K562 (cell line): Measurements from ENCODE around the gene SPECC1L. TPM values are rescaled to one million over a fixed set of nuclear protein-coding genes. Genes with fewer than 3 reads are reported as not detected.
"Not testable (repeated sequence)": the region's sequence is repeated elsewhere in the genome, so short reads cannot be mapped to it uniquely, and the experiment has no call there.

Source experiments
- ATAC-seq: fragments of 200-7000 bp; cut with Tn5 transposase; 3 replicates; pipeline ENCODE4 v1.9.1; 2020; ENCODE audit warnings: moderate library complexity
- BruUV-seq: library from RNA; stranded (reverse); fragments of 400-500 nt; replicated peaks from 2 replicates; lab custom pipeline; 2021; lab: Mats Ljungman, UMichigan
- CTCF ChIA-PET: fragments of 300-600 bp; formaldehyde crosslinking; extraction: SDS; loops from one replicate; lab custom pipeline; 2021; ENCODE audit warnings: low intra/inter-chr PET ratio; lab: Yijun Ruan, JAX
- POLR2A ChIA-PET: fragments of 300-600, 350-650 bp; sonication (Branson Sonifier 250); formaldehyde crosslinking; extraction: SDS; loops from one replicate; lab custom pipeline; 2021; ENCODE audit warnings: antibody characterized with exemption, inconsistent platforms; lab: Yijun Ruan, JAX
- DNase-seq, 4 experiments: peaks; one replicate each; pipeline versions ENCODE4 v3.0.0 to v3.0.0-alpha.2; 2011 to 2018; ENCODE audit warnings: low spot score in 3 of 4, mixed read lengths in 3 of 4; ENCODE audit errors: extremely low read depth in 1 of 4
- FAIRE-seq: peaks from 2 replicates; lab custom pipeline; 2011; peaks lifted over from hg19 to GRCh38; lab: Jason Lieb, UNC
- H2AFZ ChIP-seq: 2 replicates; pipeline ENCODE4 v1.6.0; 2011; ENCODE audit warnings: low read depth, low read length, control low read depth, inconsistent platforms
- H3K27ac ChIP-seq: fragments of 200-600 bp; 3 replicates; pipeline ENCODE4 v1.8.0; 2011; ENCODE audit warnings: low read depth, mild to moderate bottlenecking, control low read depth, inconsistent platforms, low read length, moderate library complexity, mixed read lengths; ENCODE audit errors: extremely low read depth
- H3K27me3 ChIP-seq, 2 experiments: fragments of 300-600 bp in 1 of 2; 2 replicates in 1 of 2; 3 replicates in 1 of 2; pipeline versions ENCODE4 v1.6.0 to v1.8.0; 2011; ENCODE audit warnings: inconsistent platforms in 2 of 2, low read length in 2 of 2, mild to moderate bottlenecking in 1 of 2, mixed read lengths in 1 of 2, moderate library complexity in 1 of 2; ENCODE audit not compliant: control insufficient read depth in 2 of 2, insufficient read depth in 2 of 2
- H3K36me3 ChIP-seq: fragments of 300-600 bp; 3 replicates; pipeline ENCODE4 v1.8.0; 2011; ENCODE audit warnings: mild to moderate bottlenecking, low read length, inconsistent platforms; ENCODE audit not compliant: control insufficient read depth, insufficient read depth
- H3K4me1 ChIP-seq, 2 experiments: fragments of 200-600 bp in 1 of 2; replicated peaks in 1 of 2; 2 replicates in 1 of 2; 3 replicates in 1 of 2; pipeline versions ENCODE4 v1.5.1 to v1.8.0; 2011; ENCODE audit warnings: inconsistent platforms in 2 of 2, low read length in 2 of 2, mild to moderate bottlenecking in 1 of 2, mixed read lengths in 1 of 2, moderate library complexity in 1 of 2; ENCODE audit not compliant: control insufficient read depth in 2 of 2, insufficient read depth in 2 of 2
- H3K4me2 ChIP-seq: 2 replicates; pipeline ENCODE4 v1.6.1; 2011; ENCODE audit warnings: low read length, control low read depth, inconsistent platforms, mixed read lengths; ENCODE audit not compliant: insufficient read depth
- H3K4me3 ChIP-seq: fragments of 200-600 bp; sonication (generic), shearing (Covaris generic); 2 replicates; pipeline ENCODE4 v1.5.1; 2016; ENCODE audit warnings: control low read depth, inconsistent platforms
- H3K79me2 ChIP-seq: fragments of 200-600 bp; 3 replicates; pipeline ENCODE4 v1.8.0; 2011; ENCODE audit warnings: low read length, inconsistent platforms; ENCODE audit not compliant: control insufficient read depth, insufficient read depth
- H3K9ac ChIP-seq, 2 experiments: 2 replicates each; pipeline versions ENCODE4 v1.6.0 to v1.6.1; 2011; ENCODE audit warnings: low read depth in 2 of 2, low read length in 2 of 2, control low read depth in 1 of 2, inconsistent platforms in 1 of 2, mild to moderate bottlenecking in 1 of 2, mixed read lengths in 1 of 2; ENCODE audit not compliant: insufficient read depth in 1 of 2
- H3K9me1 ChIP-seq: one replicate; pipeline ENCODE4 v1.6.0; 2011; ENCODE audit warnings: inconsistent platforms, mild to moderate bottlenecking, low read length, moderate library complexity; ENCODE audit not compliant: control insufficient read depth, insufficient read depth
- H3K9me3 ChIP-seq: replicated peaks from 2 replicates; pipeline ENCODE4 v1.5.1; 2011; ENCODE audit warnings: low read depth, low read length, inconsistent platforms; ENCODE audit not compliant: control insufficient read depth, insufficient read depth
- H4K20me1 ChIP-seq: replicated peaks from 2 replicates; pipeline ENCODE4 v1.6.1; 2011; ENCODE audit warnings: low read length, inconsistent platforms, mixed read lengths; ENCODE audit not compliant: control insufficient read depth, insufficient read depth
- NFIC ChIP-seq: fragments of 450-650 bp; IDR thresholded peaks from 2 replicates; pipeline ENCODE4 v1.6.1; 2017; ENCODE audit warnings: mild to moderate bottlenecking, inconsistent platforms
- WGBS: fragments of 100-300 bp; shearing (Covaris generic); methylation state at CpG from one replicate; pipeline ENCODE4 v1.1.6; 2016; ENCODE audit warnings: low coverage, mixed read lengths; ENCODE audit not compliant: insufficient coverage; ENCODE audit errors: missing lambda C conversion rate; 5-methylcytosine and 5-hydroxymethylcytosine counted together
- in situ Hi-C: fragments of 300-500 bp; cut with MboI; formaldehyde crosslinking; loops from 4 replicates; pipeline ENCODE4 v1.15.0; 2018; ENCODE audit warnings: inconsistent platforms, mixed read lengths
- intact Hi-C: fragments of 100-400 bp; cut with micrococcal nuclease; formaldehyde crosslinking; loops from 2 replicates; pipeline ENCODE4 v1.14.2; 2022
- polyA plus RNA-seq, 8 experiments: library from polyadenylated mRNA; depleted of rRNA in 4 of 8; stranded (reverse) in 5 of 8; unstranded in 3 of 8; fragments of >200 nt; fragmentation: Nextera tagmentation in 2 of 8; fragmentation: Illumina TruSeq in 1 of 8; extraction: Ambion mirVana in 2 of 8; extraction: Trizol in 1 of 8; gene quantifications; 2 replicates each; pipeline versions ENCODE4 v1.2.1 to v1.2.3, GENCODE V29; 2011 to 2014; ENCODE audit warnings: inconsistent platforms in 1 of 8, missing spikeins in 1 of 8
- total RNA-seq, 7 experiments: library from RNA; depleted of rRNA in 6 of 7; stranded (reverse); fragments of >200 nt in 6 of 7; fragmentation: Illumina TruSeq in 2 of 7; extraction: Trizol in 2 of 7; gene quantifications; 2 replicates each; pipeline versions ENCODE4 v1.2.1 to v1.2.3, GENCODE V29; 2011 to 2021; ENCODE audit warnings: low replicate concordance in 1 of 7

SPECC1L gene
- total and polyA plus RNA-seq, 9 of the 15 experiments (the other 6 are each of a cell fraction or from before 2014, with no cell fraction given) = 1.4 to 27.9 (median 14.5) TPM

- DNase-seq, H3K79me2 ChIP-seq, ATAC-seq, H4K20me1 ChIP-seq, POLR2A ChIA-PET, in situ Hi-C loops, BruUV-seq, H2AFZ ChIP-seq, H3K9me3 ChIP-seq, H3K9ac ChIP-seq, intact Hi-C loops, H3K36me3 ChIP-seq, H3K9me1 ChIP-seq, H3K27me3 ChIP-seq, H3K27ac ChIP-seq, H3K4me2 ChIP-seq, CTCF ChIA-PET, H3K4me3 ChIP-seq: not testable (repeated sequence)
- 0% methylated on average over 3 of the region's 12 CpGs for WGBS
- peak; percentile 32 for FAIRE-seq
- H3K4me1 ChIP-seq = peaks cover 0 to 29% of the 10 kb centered on the region in 2 experiments; a peak in 2 of 5 replicates
- TF ChIP-seq NFIC = peak; percentile 58
Measured at GRCh38 chr22:24245030-24245431, 25.6 kb upstream of the SPECC1L start, which contains the start of gene GGT5. GGT5 (minus strand) TSS chr22:24245082; CDS start chr22:24244725, 357 bp downstream.

GRCh38 chr22:24245584-24246561 is 24.8 kb upstream of the SPECC1L start:
- H3K9me1 ChIP-seq, H3K27ac ChIP-seq, CTCF ChIA-PET, H3K79me2 ChIP-seq, H3K9me3 ChIP-seq, BruUV-seq, H3K36me3 ChIP-seq, H3K4me2 ChIP-seq, H3K9ac ChIP-seq, H3K4me3 ChIP-seq, POLR2A ChIA-PET, H2AFZ ChIP-seq, in situ Hi-C loops, FAIRE-seq, H3K27me3 ChIP-seq, H4K20me1 ChIP-seq, ATAC-seq: not testable (repeated sequence)
- H3K4me1 ChIP-seq = peaks cover 0 to 29% of the 10 kb centered on the region in 2 experiments; a peak in 2 of 5 replicates
- 45% methylated on average over 5 of the region's 18 CpGs for WGBS
- DNase-seq = peak in 3 of 4 experiments; percentile 1 to 2 (median 1)
- intact Hi-C loops = loop anchor here (2.0 kb wide), 1 partner anchor 57 kb away; no protein-coding TSS in a partner anchor
